ENCODE results near the gene AFM. TPM values are rescaled to one million over a fixed set of nuclear protein-coding genes. Genes with fewer than 3 reads are reported as not detected.

AFM gene
- total and polyA plus RNA-seq, 2 of the 8 experiments (the other 6 are each of a cell fraction or from before 2014, with no cell fraction given) = not detected

DNA sequence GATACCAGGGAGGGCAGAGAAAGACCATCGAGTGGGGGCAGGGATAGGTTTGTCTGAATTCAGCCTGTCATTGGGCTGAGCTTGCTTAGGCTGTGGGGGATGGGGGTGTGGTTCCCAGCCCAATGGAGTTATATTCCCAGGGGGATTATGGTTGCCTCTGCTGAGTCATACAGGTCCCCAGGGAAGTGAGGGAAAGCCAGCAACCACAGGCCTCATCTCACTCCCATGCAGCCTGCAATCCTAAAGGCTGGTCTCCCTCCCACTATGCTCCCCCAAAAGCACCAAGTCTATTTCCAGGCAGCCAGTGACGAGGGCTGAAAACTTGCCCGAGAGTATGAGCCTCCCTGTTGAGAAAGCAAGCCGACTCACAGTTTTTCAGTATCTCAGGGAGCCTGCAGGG lies 39.3 kb downstream of the AFM start:
- no peaks in the 10 kb centered on the region for H3K79me1 ChIP-seq (ENCODE audit: low read depth, low read length)
- H3K23ac ChIP-seq (ENCODE audit: insufficient read length) = no peak overlapping the region
- peak overlapping the region in 1 of 4 experiments; percentile 48; a peak in 3 of 7 replicates for H3K9ac ChIP-seq (replicated peaks in 1 of 4; ENCODE audit: extremely low read depth in 1 of 4, low read depth in 3 of 4, low read length in 3 of 4)
- H3K27ac ChIP-seq (ENCODE audit: low read depth, low read length) = peak overlapping the region; percentile 79
- peak overlapping the region; percentile 51 for H3K18ac ChIP-seq (ENCODE audit: extremely low read depth, low read length)
- peaks cover 0 to 4% (median 3%) of the 10 kb centered on the region in 4 experiments; a peak in 2 of 7 replicates for H3K4me1 ChIP-seq (replicated peaks in 1 of 4; ENCODE audit: control insufficient read depth in 3 of 4, insufficient read depth in 4 of 4, low read length in 3 of 4)
- H4K20me1 ChIP-seq (replicated peaks in 1 of 2; ENCODE audit: control insufficient read depth in 1 of 2, insufficient read depth in 2 of 2, low read length in 2 of 2) = no peaks in the 10 kb centered on the region
- FAIRE-seq (peak; percentile 82), DNase-seq (ENCODE audit: low read depth in 1 of 2, low spot score in 2 of 2) (peak; percentile 1 to 57)
- no peaks in the 10 kb centered on the region for H3K36me3 ChIP-seq (ENCODE audit: control insufficient read depth in 2 of 4, insufficient read depth in 4 of 4, low read length in 3 of 4)
- ChIA-PET CTCF (ENCODE audit: partially characterized antibody) (interaction anchor here (0.6 to 1.3 kb wide), 4 partner anchors 15 to 180 kb away, joined by 3 to 4 read pairs (median 3); no protein-coding TSS in a partner anchor), POLR2A (ENCODE audit: partially characterized antibody) (interaction anchor here (1.3 to 1.4 kb wide), 2 partner anchors 14 to 261 kb away, joined by 3 read pairs; no protein-coding TSS in a partner anchor)
- H3K56ac ChIP-seq (replicated peaks; ENCODE audit: insufficient read length, low read depth, low read length) = peak overlapping the region; percentile 64
- no peak overlapping the region for H4K8ac ChIP-seq (ENCODE audit: extremely low read depth, insufficient read depth, low read length)
- H2BK5ac ChIP-seq (ENCODE audit: low read depth, low read length) = peak overlapping the region; percentile 71; the same call in 1 of the 2 replicates
- peak overlapping the region; percentile 93 for H2AFZ ChIP-seq (ENCODE audit: low read length)
- peaks cover 2 to 7% of the 10 kb centered on the region in 2 experiments; a peak in 1 of 4 replicates for H3K9me3 ChIP-seq (ENCODE audit: insufficient read depth in 2 of 2, low read depth in 1 of 2, low read length in 1 of 2)
- H3K4ac ChIP-seq (replicated peaks; ENCODE audit: insufficient read length, low read depth, low read length) = no peak overlapping the region
- H2BK15ac ChIP-seq (ENCODE audit: low read length) = no peak overlapping the region; the same call in 1 of the 2 replicates
- WGBS, 2 experiments (ENCODE audit: extremely low coverage in 1 of 2, insufficient coverage in 1 of 2, insufficient read length in 1 of 2, insufficient replicate concordance in 2 of 2, low coverage in 1 of 2, low lambda C conversion rate in 2 of 2, missing lambda C conversion rate in 1 of 2) = 58% methylated on average over 4 of the region's 4 CpGs; no CpG with 5 or more reads in 1 of the 2 experiments
- peak overlapping the region in 1 of 4 experiments; percentile 2; a peak in 1 of 8 replicates for H3K4me3 ChIP-seq (ENCODE audit: extremely low read depth in 1 of 4, insufficient read depth in 2 of 4, low read depth in 3 of 4, low read length in 4 of 4)
- H2BK12ac ChIP-seq (ENCODE audit: low read depth, low read length) = no peak overlapping the region
- no peak overlapping the region for H3K14ac ChIP-seq (ENCODE audit: insufficient read length)
- H3K27me3 ChIP-seq (replicated peaks in 1 of 4; ENCODE audit: control insufficient read depth in 3 of 4, extremely low read depth in 1 of 4, insufficient read depth in 3 of 4, low read length in 3 of 4) = no peaks in the 10 kb centered on the region
- peak overlapping the region; percentile 78 for H2BK120ac ChIP-seq (replicated peaks; ENCODE audit: low read depth, low read length)
- H4K91ac ChIP-seq (replicated peaks; ENCODE audit: insufficient read length, low read length) = peak overlapping the region; percentile 88
- H3K79me2 ChIP-seq (ENCODE audit: control insufficient read depth in 1 of 2, insufficient read depth in 2 of 2, low read length in 2 of 2) = no peaks in the 10 kb centered on the region
- peak overlapping the region; percentile 90; the same call in 1 of the 2 replicates for H2BK20ac ChIP-seq (ENCODE audit: low read length)
- no peak overlapping the region for H4K5ac ChIP-seq (ENCODE audit: insufficient read length, low read depth, low read length)
- H2AK5ac ChIP-seq (ENCODE audit: low read depth, low read length) = no peak overlapping the region
- no peaks in the 10 kb centered on the region for H3K23me2 ChIP-seq (ENCODE audit: low read depth, low read length)
- H3K4me2 ChIP-seq (ENCODE audit: insufficient read depth in 1 of 2, low read depth in 2 of 2, low read length in 2 of 2) = peak overlapping the region; percentile 14 to 58; a peak in 2 of 4 replicates
- TF ChIP-seq EP300 (IDR thresholded peaks at IDR 0.05; ENCODE audit: borderline replicate concordance in 1 of 2, low read depth in 2 of 2, low read length in 2 of 2) (no peak), RNF2 (IDR thresholded peaks at IDR 0.05; ENCODE audit: borderline replicate concordance, low read depth, low read length, missing control alignments, poor library complexity, severe bottlenecking) (no peak), HDAC6 (IDR thresholded peaks at IDR 0.05; ENCODE audit: low read depth, low read length) (no peak), NRF1 (IDR thresholded peaks at IDR 0.05; ENCODE audit: low read depth, low read length) (no peak), GTF2F1 (IDR thresholded peaks at IDR 0.05; ENCODE audit: borderline replicate concordance, low read depth, low read length) (no peak), CHD1 (IDR thresholded peaks at IDR 0.05; ENCODE audit: low read depth, low read length) (no peak), KDM1A (IDR thresholded peaks at IDR 0.05; ENCODE audit: borderline replicate concordance, low read length) (no peak), SRF (IDR thresholded peaks at IDR 0.05; ENCODE audit: low read depth, low read length) (no peak), JUN (IDR thresholded peaks at IDR 0.05; ENCODE audit: low read depth, low read length) (no peak), TAF1 (IDR thresholded peaks at IDR 0.05; ENCODE audit: low read depth, low read length) (peak; percentile 63; the same call in 1 of the 2 replicates), JUND (IDR thresholded peaks at IDR 0.05; ENCODE audit: low read length) (peak; percentile 10; the same call in 1 of the 2 replicates)
- TF ChIP-seq, protein P1, sequence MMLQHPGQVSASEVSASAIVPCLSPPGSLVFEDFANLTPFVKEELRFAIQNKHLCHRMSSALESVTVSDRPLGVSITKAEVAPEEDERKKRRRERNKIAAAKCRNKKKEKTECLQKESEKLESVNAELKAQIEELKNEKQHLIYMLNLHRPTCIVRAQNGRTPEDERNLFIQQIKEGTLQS (IDR thresholded peaks at IDR 0.05; ENCODE audit: insufficient read depth, low read depth, low read length) = no peak
